C4-2B (cell line): ENCODE data around the gene PNRC2.

Source experiments
- ZFX ChIP-seq: fragments of 450-650 bp; IDR thresholded peaks from 2 replicates; pipeline ENCODE4 v1.6.1; 2017
- TF ChIP-seq, protein P1 (sequence below): fragments of 450-650 bp; conservative IDR thresholded peaks from 2 replicates; pipeline ENCODE4 v1.5.1; 2017; ENCODE audit warnings: mild to moderate bottlenecking

GRCh38 chr1:24002695-24003094, 43.1 kb downstream of the PNRC2 start:
- TF ChIP-seq, protein P1, sequence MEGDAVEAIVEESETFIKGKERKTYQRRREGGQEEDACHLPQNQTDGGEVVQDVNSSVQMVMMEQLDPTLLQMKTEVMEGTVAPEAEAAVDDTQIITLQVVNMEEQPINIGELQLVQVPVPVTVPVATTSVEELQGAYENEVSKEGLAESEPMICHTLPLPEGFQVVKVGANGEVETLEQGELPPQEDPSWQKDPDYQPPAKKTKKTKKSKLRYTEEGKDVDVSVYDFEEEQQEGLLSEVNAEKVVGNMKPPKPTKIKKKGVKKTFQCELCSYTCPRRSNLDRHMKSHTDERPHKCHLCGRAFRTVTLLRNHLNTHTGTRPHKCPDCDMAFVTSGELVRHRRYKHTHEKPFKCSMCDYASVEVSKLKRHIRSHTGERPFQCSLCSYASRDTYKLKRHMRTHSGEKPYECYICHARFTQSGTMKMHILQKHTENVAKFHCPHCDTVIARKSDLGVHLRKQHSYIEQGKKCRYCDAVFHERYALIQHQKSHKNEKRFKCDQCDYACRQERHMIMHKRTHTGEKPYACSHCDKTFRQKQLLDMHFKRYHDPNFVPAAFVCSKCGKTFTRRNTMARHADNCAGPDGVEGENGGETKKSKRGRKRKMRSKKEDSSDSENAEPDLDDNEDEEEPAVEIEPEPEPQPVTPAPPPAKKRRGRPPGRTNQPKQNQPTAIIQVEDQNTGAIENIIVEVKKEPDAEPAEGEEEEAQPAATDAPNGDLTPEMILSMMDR, result no peak
- no peak for TF ChIP-seq ZFX
